H1 (cell line): ENCODE results near the gene RDH5.
A peak's percentile ranks its signal among the peaks of the same experiment; 100 is the strongest.

Experiments
- CEBPB ChIP-seq: IDR thresholded peaks from 2 replicates; pipeline ENCODE4 v1.6.1; 2012; ENCODE audit warnings: low read depth, low read length
- CTCF ChIP-seq, 3 experiments: IDR thresholded peaks; 1 replicate in 2 of 3; 2 replicates in 1 of 3; pipeline versions ENCODE4 v1.5.1 to v1.6.1; 2011; ENCODE audit warnings: low read length in 3 of 3, mild to moderate bottlenecking in 3 of 3, inconsistent platforms in 2 of 3, low read depth in 1 of 3, moderate library complexity in 1 of 3; ENCODE audit not compliant: insufficient read depth in 1 of 3; ENCODE audit errors: control extremely low read depth in 1 of 3
- EZH2 ChIP-seq: fragments of 200-600 bp; sonication (generic); IDR thresholded peaks from 2 replicates; pipeline ENCODE4 v1.7.1; 2012; ENCODE audit warnings: low read depth, mild to moderate bottlenecking, moderate library complexity, low read length, inconsistent platforms; ENCODE audit not compliant: severe bottlenecking
- NANOG ChIP-seq: IDR thresholded peaks from 2 replicates; pipeline ENCODE4 v1.6.1; 2011; ENCODE audit warnings: low read length, low read depth, mild to moderate bottlenecking, inconsistent platforms; ENCODE audit not compliant: insufficient read depth, poor library complexity, severe bottlenecking
- PHF8 ChIP-seq: fragments of 200-600 bp; sonication (generic); conservative IDR thresholded peaks from 2 replicates; pipeline ENCODE4 v1.7.1; 2012; ENCODE audit warnings: low read depth, mild to moderate bottlenecking, inconsistent platforms, low read length, moderate library complexity
- POLR2A ChIP-seq, 2 experiments: IDR thresholded peaks; 1 replicate in 1 of 2; 2 replicates in 1 of 2; pipeline ENCODE4 v1.6.1; 2011; ENCODE audit warnings: low read depth in 2 of 2, low read length in 2 of 2, mild to moderate bottlenecking in 2 of 2; ENCODE audit errors: control extremely low read depth in 1 of 2
- SAP30 ChIP-seq: fragments of 300-600 bp; sonication (generic); IDR thresholded peaks from 2 replicates; pipeline ENCODE4 v1.7.1; 2012; ENCODE audit warnings: low read length, moderate library complexity, mild to moderate bottlenecking, inconsistent platforms; ENCODE audit not compliant: insufficient read depth, insufficient replicate concordance
- SIN3A ChIP-seq, 2 experiments: IDR thresholded peaks in 1 of 2; conservative IDR thresholded peaks in 1 of 2; 2 replicates each; pipeline ENCODE4 v1.6.1; 2011 to 2012; ENCODE audit warnings: low read length in 2 of 2, improper control_type of control experiment in 1 of 2, low read depth in 1 of 2, mild to moderate bottlenecking in 1 of 2
- YY1 ChIP-seq: IDR thresholded peaks from 2 replicates; pipeline ENCODE4 v1.6.1; 2011; ENCODE audit warnings: low read depth, mild to moderate bottlenecking, low read length

GRCh38 chr12:55724940-55725309 is 4.7 kb downstream of the RDH5 start:
- TF ChIP-seq CTCF (IDR thresholded peaks at IDR 0.05; ENCODE audit: control extremely low read depth in 1 of 3, insufficient read depth in 1 of 3, low read depth in 1 of 3, low read length in 3 of 3) (no peak), EZH2 (no peak), SIN3A (conservative IDR thresholded peaks at IDR 0.05 in 1 of 2, IDR thresholded peaks at IDR 0.05 in 1 of 2; ENCODE audit: low read depth in 1 of 2, low read length in 2 of 2) (no peak), SAP30 (no peak), POLR2A (IDR thresholded peaks at IDR 0.05; ENCODE audit: control extremely low read depth in 1 of 2, low read depth in 2 of 2, low read length in 2 of 2) (peak in 1 of 2 experiments; percentile 68; a peak in 2 of 3 replicates), CEBPB (no peak), NANOG (no peak), YY1 (no peak), PHF8 (no peak)
